ENCODE results near the gene PROSER3.

- TF ChIP-seq CTCF (IDR thresholded peaks at IDR 0.05) (no peak), POLR2A (IDR thresholded peaks at IDR 0.05) (no peak)
These were observed 37.3 kb upstream of the PROSER3 start for GRCh38 chr19:35720648-35721047.

Measured in uterus (tissue), 2 donors.